G401 (cell line): ENCODE data around the gene LMNB1. TPM values are rescaled to one million over a fixed set of nuclear protein-coding genes. Genes with fewer than 3 reads are reported as not detected.
"Not testable (repeated sequence)": the region's sequence is repeated elsewhere in the genome, so short reads cannot be mapped to it uniquely, and the experiment has no call there.

ENCODE experiments used
- DNase-seq: peaks from one replicate; pipeline ENCODE4 v3.0.0-alpha.2; 2015; ENCODE audit warnings: low spot score
- in situ Hi-C: cut with HindIII; loops from 2 replicates; pipeline ENCODE4 v1.10.0; 2016; ENCODE audit warnings: low sequenced_read_pairs, mixed read lengths
- total RNA-seq: library from RNA; depleted of rRNA; stranded (reverse); fragments of >200 nt; shearing (Covaris generic); gene quantifications from 2 replicates; pipeline ENCODE4 v1.2.3, GENCODE V29; 2014

LMNB1 gene
- total RNA-seq, 1 experiment from 2014 or later: 250 TPM

- in situ Hi-C loops: no loop called here
- DNase-seq: no peak
Observed at GRCh38 chr5:126812199-126812570, 35.2 kb downstream of the LMNB1 start.

GRCh38 chr5:126813799-126814198 lies 36.9 kb downstream of the LMNB1 start:
- in situ Hi-C loops, DNase-seq: not testable (repeated sequence)

- no peak for DNase-seq
- in situ Hi-C loops: no loop called here
Observed at GRCh38 chr5:126814721-126815404, 37.9 kb downstream of the LMNB1 start.

- DNase-seq: no peak
- in situ Hi-C loops: no loop called here
Observed at GRCh38 chr5:126816649-126817048, 39.7 kb downstream of the LMNB1 start.

- in situ Hi-C loops: no loop called here
- DNase-seq: no peak
Observed at GRCh38 chr5:126818736-126819135, 41.8 kb downstream of the LMNB1 start.

GRCh38 chr5:126819253-126819652 lies 42.3 kb downstream of the LMNB1 start:
- no peak for DNase-seq
- in situ Hi-C loops: no loop called here

GRCh38 chr5:126826619-126827215 lies 49.8 kb downstream of the LMNB1 start:
- in situ Hi-C loops: no loop called here

GRCh38 chr5:126829098-126829497 lies 52.2 kb downstream of the LMNB1 start:
- no peak for DNase-seq
- in situ Hi-C loops: no loop called here

More at GRCh38 chr5:126826619-126827215, 49.8 kb downstream of the LMNB1 start:
- no peak for DNase-seq

GRCh38 chr5:126830061-126830460 lies 53.1 kb downstream of the LMNB1 start:
- in situ Hi-C loops: no loop called here
- no peak for DNase-seq

GRCh38 chr5:126831156-126831555 lies 54.2 kb downstream of the LMNB1 start:
- in situ Hi-C loops: no loop called here
- no peak for DNase-seq

GRCh38 chr5:126836778-126837177 lies 59.8 kb downstream of the LMNB1 start:
- DNase-seq: no peak
- in situ Hi-C loops: no loop called here

GRCh38 chr5:126837242-126837641 lies 60.3 kb downstream of the LMNB1 start:
- in situ Hi-C loops: no loop called here
- DNase-seq: no peak

GRCh38 chr5:126837906-126838539 lies 61.1 kb downstream of the LMNB1 start:
- DNase-seq: no peak
- in situ Hi-C loops: no loop called here

- DNase-seq, in situ Hi-C loops: not testable (repeated sequence)
Observed at GRCh38 chr5:126839407-126839806, 62.5 kb downstream of the LMNB1 start.

GRCh38 chr5:126843375-126843774 lies 66.4 kb downstream of the LMNB1 start:
- DNase-seq, in situ Hi-C loops: not testable (repeated sequence)

- in situ Hi-C loops, DNase-seq: not testable (repeated sequence)
Observed at GRCh38 chr5:126845470-126846070, 68.6 kb downstream of the LMNB1 start.

- in situ Hi-C loops: no loop called here
- DNase-seq: no peak
Observed at GRCh38 chr5:126846344-126846743, 69.4 kb downstream of the LMNB1 start.

GRCh38 chr5:126846744-126847455 lies 70.0 kb downstream of the LMNB1 start:
- in situ Hi-C loops: no loop called here
- no peak for DNase-seq

GRCh38 chr5:126847456-126847820 lies 70.5 kb downstream of the LMNB1 start:
- in situ Hi-C loops: no loop called here

GRCh38 chr5:126847826-126848251 lies 70.9 kb downstream of the LMNB1 start:
- DNase-seq: no peak
- in situ Hi-C loops: no loop called here

More at GRCh38 chr5:126847456-126847820, 70.5 kb downstream of the LMNB1 start:
- DNase-seq: no peak
